Measurements from ENCODE around the gene SLC44A2. TPM values are rescaled to one million over a fixed set of nuclear protein-coding genes. Genes with fewer than 3 reads are reported as not detected.

The SLC44A2 gene
- total and polyA plus RNA-seq, 2 donors (not counting 1 experiment from before 2014, with no cell fraction given) = 91.3 to 173 TPM

- H3K4me1 ChIP-seq (ENCODE audit: control insufficient read depth, extremely low read depth, insufficient read depth, low read length) = peaks cover 11% of the 10 kb centered on the region
- no peaks in the 10 kb centered on the region for H4K20me1 ChIP-seq (ENCODE audit: control insufficient read depth, extremely low read depth, insufficient read depth, low read length)
- no peaks in the 10 kb centered on the region for H3K27me3 ChIP-seq (ENCODE audit: control insufficient read depth, insufficient read depth, low read length)
- H2AFZ ChIP-seq (ENCODE audit: low read length) = no peak overlapping the region
- H3K4me2 ChIP-seq (ENCODE audit: extremely low read depth, insufficient read depth, low read length) = no peak overlapping the region
- no peaks in the 10 kb centered on the region for H3K9me3 ChIP-seq (ENCODE audit: control insufficient read depth, insufficient read depth, low read depth, low read length)
- H3K4me3 ChIP-seq (replicated peaks in 1 of 4; ENCODE audit: control extremely low read depth in 1 of 4, insufficient read depth in 1 of 4, low read depth in 3 of 4, low read length in 4 of 4) = no peak overlapping the region
- no peaks in the 10 kb centered on the region for H3K36me3 ChIP-seq (ENCODE audit: control insufficient read depth, insufficient read depth, low read length)
- DNase-seq (ENCODE audit: low read depth in 2 of 2) = no peak
- TF ChIP-seq EZH2 (IDR thresholded peaks at IDR 0.05; ENCODE audit: low read length, missing control alignments) (no peak), CTCF (conservative IDR thresholded peaks at IDR 0.05 in 1 of 2, IDR thresholded peaks at IDR 0.05 in 1 of 2; ENCODE audit: low read depth in 1 of 2, low read length in 2 of 2) (no peak)
- no peak overlapping the region for H3K27ac ChIP-seq (ENCODE audit: insufficient read depth, low read length)
- H3K79me2 ChIP-seq (ENCODE audit: control insufficient read depth, insufficient read depth, low read length) = peaks cover 10% of the 10 kb centered on the region
- H3K9ac ChIP-seq (ENCODE audit: insufficient read depth, low read length) = no peak overlapping the region
Observed at GRCh38 chr19:10615429-10616023, 9.8 kb upstream of the SLC44A2 start.

- DNase-seq (ENCODE audit: low read depth in 2 of 2) = peak; percentile 34 to 89
- no peak for TF ChIP-seq CTCF (conservative IDR thresholded peaks at IDR 0.05 in 1 of 2, IDR thresholded peaks at IDR 0.05 in 1 of 2; ENCODE audit: low read depth in 1 of 2, low read length in 2 of 2)
- no peak for TF ChIP-seq EZH2 (IDR thresholded peaks at IDR 0.05; ENCODE audit: low read length, missing control alignments)
- Histone ChIP-seq H3K4me2 (ENCODE audit: extremely low read depth, insufficient read depth, low read length) (no peak overlapping the region), H3K36me3 (ENCODE audit: control insufficient read depth, insufficient read depth, low read length) (no peaks in the 10 kb centered on the region), H3K27me3 (ENCODE audit: control insufficient read depth, insufficient read depth, low read length) (no peaks in the 10 kb centered on the region), H3K27ac (ENCODE audit: insufficient read depth, low read length) (peak overlapping the region; percentile 59), H3K4me1 (ENCODE audit: control insufficient read depth, extremely low read depth, insufficient read depth, low read length) (peaks cover 9% of the 10 kb centered on the region), H2AFZ (ENCODE audit: low read length) (no peak overlapping the region), H3K9me3 (ENCODE audit: control insufficient read depth, insufficient read depth, low read depth, low read length) (no peaks in the 10 kb centered on the region), H3K79me2 (ENCODE audit: control insufficient read depth, insufficient read depth, low read length) (peaks cover 13% of the 10 kb centered on the region), H3K4me3 (replicated peaks in 1 of 4; ENCODE audit: control extremely low read depth in 1 of 4, insufficient read depth in 1 of 4, low read depth in 3 of 4, low read length in 4 of 4) (no peak overlapping the region), H4K20me1 (ENCODE audit: control insufficient read depth, extremely low read depth, insufficient read depth, low read length) (no peaks in the 10 kb centered on the region), H3K9ac (ENCODE audit: insufficient read depth, low read length) (no peak overlapping the region)
Observed at GRCh38 chr19:10617409-10618121, 7.8 kb upstream of the SLC44A2 start.

GRCh38 chr19:10618846-10619245, 6.5 kb upstream of the SLC44A2 start:
- peaks cover 10% of the 10 kb centered on the region for H3K79me2 ChIP-seq (ENCODE audit: control insufficient read depth, insufficient read depth, low read length)
- H3K27ac ChIP-seq (ENCODE audit: insufficient read depth, low read length) = no peak overlapping the region

More at GRCh38 chr19:10618846-10619245, 6.5 kb upstream of the SLC44A2 start:
- no peak for TF ChIP-seq CTCF (conservative IDR thresholded peaks at IDR 0.05 in 1 of 2, IDR thresholded peaks at IDR 0.05 in 1 of 2; ENCODE audit: low read depth in 1 of 2, low read length in 2 of 2)
- TF ChIP-seq EZH2 (IDR thresholded peaks at IDR 0.05; ENCODE audit: low read length, missing control alignments) = no peak
- Histone ChIP-seq H3K36me3 (ENCODE audit: control insufficient read depth, insufficient read depth, low read length) (no peaks in the 10 kb centered on the region), H3K9me3 (ENCODE audit: control insufficient read depth, insufficient read depth, low read depth, low read length) (no peaks in the 10 kb centered on the region), H3K4me2 (ENCODE audit: extremely low read depth, insufficient read depth, low read length) (no peak overlapping the region), H3K9ac (ENCODE audit: insufficient read depth, low read length) (no peak overlapping the region), H3K27me3 (ENCODE audit: control insufficient read depth, insufficient read depth, low read length) (no peaks in the 10 kb centered on the region), H3K4me1 (ENCODE audit: control insufficient read depth, extremely low read depth, insufficient read depth, low read length) (peaks cover 6% of the 10 kb centered on the region), H3K4me3 (replicated peaks in 1 of 4; ENCODE audit: control extremely low read depth in 1 of 4, insufficient read depth in 1 of 4, low read depth in 3 of 4, low read length in 4 of 4) (no peak overlapping the region), H2AFZ (ENCODE audit: low read length) (no peak overlapping the region), H4K20me1 (ENCODE audit: control insufficient read depth, extremely low read depth, insufficient read depth, low read length) (no peaks in the 10 kb centered on the region)
- DNase-seq (ENCODE audit: low read depth in 2 of 2) = no peak

Data from fibroblast of lung (primary cell).